Stimulated activated CD4-positive, alpha-beta T cell treated with anti-CD3 and anti-CD28 coated beads, TNF-alpha, amount 100 ng/mL, for 48 hours (primary cell): ENCODE results near the gene FAM219B.
"Not testable (repeated sequence)": the region's sequence is repeated elsewhere in the genome, so short reads cannot be mapped to it uniquely, and the experiment has no call there.

Source experiments
- DNase-seq, 3 donors: peaks; one replicate each; pipeline ENCODE4 v3.0.0-alpha.2; 2020; ENCODE audit warnings: low read depth in 3 of 3

FAM219B gene

GRCh38 chr15:74903676-74904075 is 3.0 kb downstream of the FAM219B start:
- DNase-seq: no peak

DNA sequence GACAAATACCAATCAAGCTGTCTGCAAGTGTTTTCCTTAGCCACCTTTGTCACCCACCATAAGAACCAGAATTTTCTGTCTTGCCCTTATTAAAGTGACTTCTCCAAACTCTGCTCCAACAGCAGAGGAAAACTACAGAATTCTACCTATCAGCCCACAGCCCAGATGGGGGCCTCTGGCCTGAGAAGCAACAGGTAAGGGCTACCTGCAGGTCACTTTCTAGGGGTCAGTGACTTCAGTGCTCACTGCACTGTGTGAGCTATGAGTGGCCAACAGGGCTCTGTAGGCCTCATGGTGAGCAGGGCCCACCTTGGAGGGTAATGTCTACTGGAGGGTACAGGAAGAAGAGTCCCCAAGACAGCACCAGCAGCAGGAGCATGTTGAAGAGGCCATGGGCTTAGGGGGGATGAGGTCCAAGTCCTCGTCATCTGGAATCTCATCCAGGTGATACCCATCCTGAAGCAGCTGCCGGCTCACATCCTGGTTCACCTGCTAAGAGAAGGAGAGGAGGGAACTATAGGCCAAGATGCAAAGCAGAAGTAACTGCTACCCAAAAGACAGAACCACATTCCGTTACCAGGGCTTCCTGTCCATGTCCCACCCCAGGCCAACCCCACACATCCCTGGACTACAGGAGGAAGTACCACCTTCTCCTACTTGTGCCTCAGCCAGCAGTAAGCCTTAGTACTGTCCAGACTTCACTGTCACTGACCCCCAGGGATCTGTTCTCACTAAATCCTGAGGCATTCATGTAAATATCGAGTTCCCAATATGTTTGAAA is 4.2 kb downstream of the FAM219B start:
- no peak for DNase-seq

- peak in 2 of 3 donors; percentile 32 to 43 for DNase-seq
Observed at GRCh38 chr15:74901612-74902063, 5.0 kb downstream of the FAM219B start.

GRCh38 chr15:74897300-74897701 is 9.3 kb downstream of the FAM219B start:
- DNase-seq: no peak

DNA sequence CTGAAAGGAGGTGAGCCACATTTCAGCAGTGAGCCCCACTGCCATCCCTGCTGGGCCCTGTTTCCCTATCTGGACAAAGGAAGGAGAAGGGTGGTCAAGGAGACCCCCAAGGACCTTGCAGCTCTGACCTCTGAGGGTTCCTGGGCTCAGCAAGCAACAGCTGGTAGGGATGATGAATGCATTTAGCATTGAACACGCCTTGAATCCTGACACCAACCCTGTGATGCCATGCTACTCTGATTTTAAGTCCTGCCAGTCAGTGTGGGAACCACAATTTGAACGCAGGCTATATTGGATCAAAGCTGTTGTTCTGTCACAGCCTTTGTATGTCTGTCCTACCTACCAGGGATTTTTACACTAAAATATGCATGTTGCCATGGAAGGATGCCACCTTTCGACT is 10.3 kb downstream of the FAM219B start:
- no peak for DNase-seq

- no peak for DNase-seq
Observed at GRCh38 chr15:74895830-74896229, 10.8 kb downstream of the FAM219B start.

GRCh38 chr15:74894383-74894782 is 12.3 kb downstream of the FAM219B start:
- DNase-seq: not testable (repeated sequence)

DNA sequence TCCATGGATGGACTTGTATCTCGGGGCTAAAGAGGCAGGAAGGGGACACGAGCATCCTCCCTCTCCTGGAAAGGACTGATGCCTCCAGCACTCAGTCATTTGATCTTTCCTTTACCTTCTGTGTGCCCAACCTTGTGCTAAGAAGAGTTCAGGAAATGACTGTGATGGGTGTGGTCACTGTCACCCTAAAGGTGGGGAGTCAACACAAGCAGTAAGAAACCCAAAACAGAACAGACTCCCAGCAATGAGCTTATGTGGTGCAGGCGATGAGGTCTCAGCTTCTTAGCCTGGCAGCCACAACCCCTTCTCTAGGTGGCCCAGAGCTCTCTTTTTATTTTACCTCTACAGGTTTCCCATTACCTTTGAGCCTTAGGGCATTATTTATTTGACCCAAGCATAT is 13.0 kb downstream of the FAM219B start:
- no peak for DNase-seq

DNA sequence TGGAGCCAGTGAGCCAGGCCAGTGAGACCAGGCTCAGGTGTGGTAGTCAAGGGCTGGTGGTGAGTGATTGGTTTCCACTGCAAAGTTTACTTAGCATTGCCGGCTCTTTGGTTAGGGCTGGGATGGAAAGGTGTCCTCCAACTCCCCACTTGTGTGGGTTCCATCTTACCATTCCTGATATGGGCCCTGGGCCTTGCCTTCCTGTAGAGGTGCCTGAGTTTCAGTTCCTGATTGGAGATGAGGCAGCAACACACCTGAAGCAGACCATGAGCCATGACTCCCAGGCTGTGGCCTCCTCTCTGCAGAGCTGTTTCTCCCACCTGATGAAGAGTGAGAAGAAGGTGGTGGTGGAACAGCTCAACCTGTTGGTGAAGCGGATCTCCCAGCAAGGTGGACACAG is 13.7 kb downstream of the FAM219B start:
- DNase-seq: no peak

DNA sequence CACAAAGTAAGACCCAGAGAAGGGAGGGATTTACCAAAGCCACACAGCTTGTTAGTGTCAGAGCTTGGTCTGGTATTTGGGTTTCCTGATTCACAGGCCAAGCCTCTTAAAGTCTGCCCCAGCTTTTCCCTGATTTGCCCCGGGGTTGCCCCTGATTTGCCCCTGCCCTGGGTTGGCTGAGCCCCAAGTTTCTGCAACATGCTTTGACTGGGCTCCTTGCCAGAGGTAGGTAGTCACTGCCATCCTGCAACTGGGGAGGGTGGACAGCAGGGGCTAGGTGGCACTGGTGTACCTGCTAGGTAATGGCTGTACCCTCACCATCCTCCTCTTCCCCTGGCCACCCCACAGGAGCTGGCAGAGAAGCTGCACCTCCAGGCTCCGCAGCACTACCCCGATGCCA is 14.3 kb downstream of the FAM219B start:
- no peak for DNase-seq

DNA sequence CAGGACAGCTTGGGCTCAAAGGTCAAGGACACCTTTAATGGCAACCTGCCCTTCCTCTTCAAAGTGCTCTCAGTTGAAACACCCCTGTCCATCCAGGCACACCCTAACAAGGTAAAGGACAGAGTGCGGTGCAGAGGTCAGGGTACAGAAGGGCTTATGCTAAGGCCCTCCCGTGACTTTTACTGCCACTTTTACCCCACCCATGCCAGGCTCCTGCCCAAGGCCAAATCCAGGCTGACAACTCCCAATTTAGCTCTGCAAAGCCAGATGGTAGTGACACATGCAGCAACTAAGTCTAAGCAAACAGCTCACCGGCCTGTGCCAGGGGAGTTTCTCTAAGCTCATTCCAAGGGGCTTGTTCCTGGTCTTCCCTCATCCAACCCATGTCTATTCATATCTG is 15.2 kb downstream of the FAM219B start:
- no peak for DNase-seq

GRCh38 chr15:74890665-74890960 is 16.0 kb downstream of the FAM219B start:
- no peak for DNase-seq

GRCh38 chr15:74889883-74890664 is 16.6 kb downstream of the FAM219B start, which contains the start of gene MPI:
Gene MPI (plus strand): TSS chr15:74890042. CDS start chr15:74890074, 32 bp downstream.
- DNase-seq: peak; percentile 81 to 87 (median 86)

DNA sequence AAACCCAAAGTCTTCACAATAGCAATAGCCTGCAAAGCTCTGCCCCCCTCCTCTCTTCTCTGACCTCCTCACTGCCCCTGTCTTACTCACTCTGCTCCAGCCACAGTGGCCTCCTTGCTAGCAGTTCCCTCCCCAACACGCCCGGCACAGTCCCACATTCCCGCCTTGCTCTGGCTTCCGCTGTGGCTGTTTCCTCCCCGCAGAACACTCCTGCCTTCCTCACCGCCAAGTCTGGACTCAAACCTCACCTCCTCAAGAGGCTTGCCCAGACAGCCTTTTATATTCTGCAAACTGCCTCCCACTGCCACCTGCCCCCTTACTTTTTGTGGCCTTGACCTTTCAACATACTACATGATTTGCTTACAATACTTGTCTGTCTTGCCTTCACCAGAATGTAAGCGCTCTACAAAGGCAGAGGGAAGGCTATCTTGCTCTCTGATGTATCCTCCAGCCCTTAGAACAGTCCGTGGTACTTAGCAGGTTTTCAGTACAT is 17.2 kb downstream of the FAM219B start:
- no peak for DNase-seq

GRCh38 chr15:74888716-74889115 is 17.9 kb downstream of the FAM219B start:
- DNase-seq: no peak

- DNase-seq: not testable (repeated sequence)
Observed at GRCh38 chr15:74887537-74888193, 19.0 kb downstream of the FAM219B start.

- no peak for DNase-seq
Observed at GRCh38 chr15:74885461-74885860, 21.2 kb downstream of the FAM219B start.

DNA sequence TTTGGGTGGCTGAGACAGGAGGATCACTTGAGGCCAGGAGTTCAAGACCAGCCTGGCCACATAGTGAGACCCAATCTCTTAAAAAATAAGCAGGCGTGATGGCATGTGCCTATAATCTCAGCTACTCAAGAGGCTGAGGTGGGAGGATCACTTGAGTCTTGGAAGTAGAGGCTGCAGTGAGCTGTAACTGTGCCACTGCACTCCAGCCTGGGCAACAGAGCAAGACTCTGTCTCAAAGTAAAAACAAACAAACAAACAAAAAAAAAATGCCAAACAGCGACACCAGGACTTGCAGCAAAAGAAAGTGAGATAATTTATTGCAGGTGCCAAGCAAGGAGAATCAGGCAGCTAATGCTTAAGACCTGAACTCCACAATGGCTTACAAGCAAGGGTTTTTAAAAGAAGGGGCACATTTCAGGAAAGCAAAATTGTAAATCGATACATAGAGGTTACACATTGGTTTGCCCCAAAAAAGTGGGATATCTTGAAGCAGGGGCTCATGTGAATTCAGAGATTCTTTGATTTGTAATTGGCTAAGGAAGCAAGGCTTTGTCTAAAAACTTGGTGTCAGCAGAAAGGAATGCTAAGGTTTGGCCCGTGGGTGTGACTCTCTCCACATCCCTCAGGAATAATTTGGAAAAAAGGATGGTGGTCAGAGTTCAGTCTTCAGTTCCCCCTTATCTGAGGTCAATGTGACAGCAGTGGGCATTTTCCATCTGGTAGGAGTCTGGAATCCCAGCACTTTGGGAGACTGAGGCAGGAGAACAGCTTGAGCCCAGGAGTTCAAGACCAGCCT is 22.0 kb downstream of the FAM219B start:
- no peak for DNase-seq

GRCh38 chr15:74882528-74882927 is 24.1 kb downstream of the FAM219B start:
- DNase-seq: no peak

GRCh38 chr15:74878273-74878672 is 28.4 kb downstream of the FAM219B start:
- no peak for DNase-seq

- DNase-seq: no peak
Observed at GRCh38 chr15:74873756-74874424, 32.8 kb downstream of the FAM219B start.
